Endometrial microvascular endothelial cells (primary cell): Measurements from ENCODE around the gene DCT. TPM values are rescaled to one million over a fixed set of nuclear protein-coding genes. Genes with fewer than 3 reads are reported as not detected.
"Not testable (repeated sequence)": the region's sequence is repeated elsewhere in the genome, so short reads cannot be mapped to it uniquely, and the experiment has no call there.

ENCODE experiments used
- in situ Hi-C: cut with HindIII; loops from 2 replicates; pipeline ENCODE4 v1.10.0; 2017; ENCODE audit warnings: low sequenced_read_pairs, low pct_unique_long_range_greater_than_20kb; ENCODE audit errors: inconsistent ontology term
- total RNA-seq: library from RNA; depleted of rRNA; stranded (reverse); fragments of >200 nt; gene quantifications from one replicate; pipeline ENCODE4 v1.2.3, GENCODE V29; 2015; ENCODE audit errors: inconsistent ontology term

The DCT gene
- total RNA-seq = not detected

DNA sequence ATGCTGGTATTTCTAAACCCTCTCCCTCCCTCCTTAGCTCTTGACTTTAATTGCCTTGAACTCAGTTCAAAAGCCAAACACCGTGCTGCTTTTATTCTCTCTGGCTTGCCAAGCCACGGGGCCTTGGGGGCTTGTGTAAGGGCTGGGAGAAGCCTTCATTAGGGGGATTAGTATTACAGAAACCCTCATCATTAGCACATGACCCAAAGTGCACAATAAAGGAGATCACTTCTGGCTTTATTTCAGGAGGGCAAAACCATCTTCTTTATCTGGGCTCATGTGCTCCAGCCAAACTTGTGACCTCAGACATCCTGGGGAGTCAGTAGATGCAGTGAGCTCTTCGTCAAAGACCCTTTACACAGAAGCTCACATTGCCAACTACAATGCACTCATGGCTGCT, at the start of gene DCT:
TSS of gene DCT (minus strand) at position 67 of the 400 bp plus-strand sequence. CDS start 427 bp downstream, outside the sequence.
- in situ Hi-C loops = no loop called here

DNA sequence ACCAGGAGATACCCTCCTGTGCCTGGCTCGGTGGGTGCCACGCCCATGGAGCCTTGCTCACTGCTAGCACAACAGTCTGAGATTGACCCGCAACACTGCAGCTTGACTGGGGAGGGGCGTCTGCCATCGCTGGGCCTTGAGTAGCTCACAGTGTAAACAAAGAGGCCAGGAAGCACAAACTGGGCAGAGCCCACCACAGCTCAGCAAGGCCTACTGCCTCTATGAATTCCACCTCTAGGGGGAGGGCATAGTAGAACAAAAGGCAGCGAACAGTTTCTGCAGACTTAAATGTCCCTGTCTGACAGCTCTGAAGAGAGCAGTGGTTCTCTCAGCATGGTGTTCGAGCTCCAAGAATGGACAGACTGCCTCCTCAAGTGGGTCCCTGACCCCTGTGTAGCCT, 47.5 kb upstream of the DCT start:
- in situ Hi-C loops = not testable (repeated sequence)

DNA sequence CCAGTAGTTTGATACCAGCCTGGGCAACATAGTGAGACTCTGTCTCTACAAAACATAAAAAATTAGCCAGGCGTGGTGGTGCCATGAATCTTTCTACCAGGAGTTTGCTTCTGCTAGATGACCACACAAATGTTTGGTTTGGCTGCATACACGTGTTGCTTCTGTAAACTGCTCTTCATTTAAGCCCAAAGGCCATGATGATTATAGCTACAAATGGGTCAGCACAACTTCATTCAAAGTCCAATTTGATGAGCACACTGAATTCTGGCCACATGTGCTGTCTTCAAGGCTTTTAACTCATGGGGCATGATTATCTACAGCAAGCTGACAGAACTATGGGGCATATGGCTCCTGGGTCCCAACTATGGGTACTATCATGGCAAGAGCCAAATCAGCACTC, 46.3 kb upstream of the DCT start:
- in situ Hi-C loops = no loop called here

DNA sequence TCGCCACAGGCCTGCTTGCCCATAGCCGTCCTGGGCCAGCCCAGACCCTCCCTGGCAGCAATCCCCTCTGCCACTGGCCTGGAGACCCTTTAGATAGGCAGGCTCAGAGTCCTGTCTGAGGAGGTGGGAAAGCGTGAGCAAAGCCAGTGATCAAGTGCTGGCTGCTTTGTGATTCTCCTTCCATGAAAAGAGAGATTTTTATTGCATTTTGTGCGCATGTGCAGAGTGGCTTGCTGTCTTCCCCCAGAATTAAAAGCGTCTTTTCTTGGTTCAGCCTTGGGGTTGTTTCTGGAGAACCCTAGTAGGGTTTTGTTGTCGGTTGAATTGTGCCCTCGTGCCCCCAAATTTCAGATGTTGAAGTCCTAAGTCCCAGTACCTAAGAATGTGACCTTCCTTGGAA, 44.9 kb upstream of the DCT start:
- in situ Hi-C loops = no loop called here

DNA sequence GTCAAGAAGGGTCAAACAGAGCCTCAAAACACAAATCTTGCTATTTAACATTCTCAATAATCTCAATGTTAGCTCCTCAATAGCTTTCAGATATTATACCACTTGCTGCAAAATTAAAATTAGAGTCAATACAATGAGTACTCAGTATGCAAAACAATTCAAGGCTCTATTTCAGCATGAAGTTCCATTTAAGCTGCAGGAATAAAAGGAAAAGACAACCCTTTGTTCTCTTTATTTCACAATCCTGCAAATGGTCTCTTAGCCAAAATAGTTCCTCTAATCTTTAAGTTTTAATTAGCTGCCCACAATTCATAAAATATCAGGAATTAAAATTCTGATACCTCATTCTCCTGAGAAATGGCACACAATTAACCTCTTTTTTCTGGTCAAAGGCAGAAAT, 40.5 kb upstream of the DCT start:
- in situ Hi-C loops = no loop called here

DNA sequence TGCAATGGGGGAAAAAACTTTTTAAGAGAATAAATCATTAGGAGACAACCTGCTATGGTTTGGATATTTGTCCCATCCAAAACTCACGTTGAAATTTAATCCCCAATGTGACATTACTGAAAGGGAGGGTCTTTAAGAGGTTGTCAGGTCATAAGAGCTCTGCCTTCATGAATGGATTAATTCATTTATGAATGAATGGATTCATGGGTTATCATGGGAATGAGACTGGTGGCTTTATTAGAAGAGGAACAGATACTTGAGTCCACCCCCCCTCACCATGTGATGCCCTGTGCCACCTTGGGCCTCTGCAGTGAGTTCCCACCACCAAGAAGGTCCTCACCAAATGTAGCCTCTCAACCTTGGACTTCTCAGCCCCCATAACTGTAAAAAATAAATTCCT, 37.0 kb upstream of the DCT start:
- in situ Hi-C loops = no loop called here

DNA sequence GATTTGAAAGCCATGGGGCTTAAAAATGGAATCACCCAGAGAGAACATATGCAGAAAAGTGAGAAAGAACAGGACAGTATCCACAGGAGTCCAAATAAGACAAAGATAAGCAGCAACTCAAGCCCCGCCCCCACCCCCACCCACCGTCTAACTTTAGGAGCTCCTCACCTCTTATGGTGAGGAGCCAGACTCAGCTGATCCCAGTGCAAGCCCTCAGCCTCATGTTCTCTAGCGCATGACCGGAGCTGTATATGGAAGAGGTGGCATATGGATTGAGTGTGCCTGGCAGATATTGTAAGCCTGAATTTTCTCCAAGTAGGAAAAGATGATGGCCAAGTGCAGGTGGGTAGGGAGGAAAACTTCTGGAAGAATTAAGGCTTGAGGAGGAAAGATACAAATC, 36.4 kb upstream of the DCT start:
- in situ Hi-C loops = no loop called here

DNA sequence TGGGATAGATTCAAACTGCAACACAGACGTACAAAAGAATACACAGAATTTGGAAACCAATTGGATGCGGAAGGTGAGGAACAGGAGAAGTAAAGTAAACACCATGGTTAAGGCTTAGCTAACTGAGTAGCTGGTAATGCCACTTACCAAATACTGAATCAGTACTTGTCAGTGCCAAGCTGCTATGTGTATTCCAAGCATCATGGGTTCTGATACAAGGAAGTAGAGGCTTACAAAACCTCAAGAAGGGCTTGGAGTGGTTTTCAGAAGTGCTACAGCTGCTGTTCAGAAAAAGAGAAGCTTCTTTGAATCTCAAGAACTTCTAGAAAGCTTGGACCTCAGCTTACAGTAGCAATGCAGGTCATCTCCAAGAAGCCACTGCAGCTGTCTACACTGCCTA, 35.9 kb upstream of the DCT start:
- in situ Hi-C loops = no loop called here

DNA sequence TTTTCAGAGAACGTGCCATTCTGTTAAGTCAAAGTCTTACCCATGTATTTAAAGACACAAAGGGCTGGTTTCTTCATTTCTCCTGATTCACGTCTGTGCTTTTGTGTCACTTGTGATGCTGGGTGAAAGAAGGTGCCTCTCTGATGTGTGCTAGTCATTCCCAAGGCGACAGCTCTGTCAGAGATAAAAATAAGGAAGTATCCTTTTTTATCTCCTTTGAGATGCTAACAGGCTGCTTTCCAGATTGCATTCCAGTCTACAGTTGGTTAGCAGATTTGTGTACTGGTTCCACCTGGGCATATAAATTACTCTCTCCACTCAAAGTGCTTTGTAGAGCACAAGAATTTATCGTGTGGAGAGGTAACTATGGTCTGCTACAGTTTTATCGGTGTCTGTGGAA, 33.5 kb upstream of the DCT start:
- in situ Hi-C loops = no loop called here

DNA sequence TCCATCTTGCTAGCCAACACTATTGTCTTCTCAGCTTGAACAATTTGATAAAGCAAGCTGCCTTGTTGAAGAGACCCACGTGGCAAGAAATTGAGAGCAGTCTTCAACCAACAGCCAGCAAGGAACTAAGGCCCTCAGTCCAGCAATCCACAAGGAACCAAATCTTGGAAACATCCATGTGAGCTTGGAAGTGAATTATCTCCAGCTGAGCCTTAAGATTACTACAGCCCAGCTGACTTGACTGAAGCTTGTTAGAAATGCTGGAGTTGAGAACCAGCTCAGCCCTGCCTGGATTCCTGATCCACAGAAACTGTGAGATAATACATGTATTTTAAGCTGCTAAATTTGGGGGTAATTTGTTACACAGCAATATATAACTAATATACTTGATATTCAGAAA, 26.2 kb upstream of the DCT start:
- in situ Hi-C loops = no loop called here

DNA sequence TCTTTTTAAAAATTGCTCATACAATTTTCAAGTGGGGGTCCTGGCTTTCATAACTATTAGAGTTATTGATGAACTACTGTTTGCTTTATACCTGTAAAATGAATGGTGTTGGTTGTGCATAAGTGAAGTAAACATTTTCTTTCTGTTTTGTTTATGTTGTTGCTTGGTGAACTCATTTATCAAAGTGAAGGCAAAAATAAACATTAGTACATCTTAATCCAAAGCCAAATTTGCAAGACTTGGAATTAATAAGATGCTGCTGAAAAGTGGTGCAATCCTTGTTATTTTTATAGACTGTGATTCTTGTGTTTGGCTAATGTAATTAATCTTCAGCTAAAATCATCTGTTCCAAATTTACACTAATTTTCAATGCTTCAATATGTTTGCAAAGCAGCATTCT, 24.4 kb upstream of the DCT start:
- in situ Hi-C loops = no loop called here

DNA sequence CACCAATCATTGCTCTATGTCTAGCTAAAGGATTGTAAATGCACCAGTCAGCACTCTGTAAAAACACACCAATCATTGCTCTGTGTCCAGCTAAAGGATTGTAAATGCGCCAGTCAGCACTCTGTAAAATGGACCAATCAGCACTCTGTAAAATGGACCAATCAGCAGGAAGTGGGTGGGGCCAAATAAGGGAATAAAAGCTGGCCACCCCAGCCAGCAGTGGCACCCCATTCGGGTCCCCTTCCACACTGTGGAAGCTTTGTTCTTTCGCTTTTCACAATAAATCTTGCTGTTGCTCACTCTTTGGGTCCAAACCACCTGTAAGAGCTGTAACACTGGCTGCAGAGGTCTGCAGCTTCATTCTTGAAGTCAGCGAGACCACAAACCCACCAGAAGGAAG, 19.3 kb upstream of the DCT start:
- in situ Hi-C loops = not testable (repeated sequence)

DNA sequence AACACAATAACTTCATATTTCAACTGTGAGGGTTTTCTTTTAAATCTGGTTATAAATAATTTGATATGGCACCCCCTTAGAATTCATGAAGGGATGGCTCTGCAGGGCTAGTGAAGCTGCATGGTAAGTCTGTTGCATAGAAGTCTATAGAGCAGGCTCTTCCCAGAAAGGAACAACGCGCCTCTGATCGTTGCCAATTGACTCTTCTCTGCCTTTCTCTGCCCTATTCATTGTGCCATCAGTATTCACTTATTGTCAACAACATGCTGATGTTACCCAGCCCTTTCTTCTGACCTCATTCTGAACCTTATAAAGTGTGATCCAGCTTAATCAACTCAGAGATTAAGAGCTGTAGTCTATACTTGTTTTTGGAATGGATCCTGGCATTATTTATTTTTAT, 16.3 kb upstream of the DCT start:
- in situ Hi-C loops = no loop called here

DNA sequence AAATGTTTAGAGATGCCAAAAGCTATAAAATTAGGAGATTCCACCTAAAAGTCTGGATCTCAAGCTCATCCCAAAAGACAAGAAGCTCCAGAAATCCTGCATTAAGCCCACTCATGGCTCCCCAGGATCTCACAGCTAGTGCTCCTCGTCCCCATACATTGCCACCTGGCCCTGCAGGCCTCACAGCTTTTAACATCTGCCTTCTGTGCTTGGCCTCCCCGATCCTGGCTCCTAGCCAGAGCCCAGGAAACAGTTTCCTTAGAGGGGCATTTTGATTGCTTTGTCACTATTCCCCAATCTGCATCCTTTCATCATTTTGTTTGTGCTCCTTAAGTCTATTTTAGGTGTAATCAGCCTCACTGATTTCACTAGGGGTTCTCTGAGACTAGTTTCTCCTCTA, 14.5 kb upstream of the DCT start:
- in situ Hi-C loops = no loop called here

DNA sequence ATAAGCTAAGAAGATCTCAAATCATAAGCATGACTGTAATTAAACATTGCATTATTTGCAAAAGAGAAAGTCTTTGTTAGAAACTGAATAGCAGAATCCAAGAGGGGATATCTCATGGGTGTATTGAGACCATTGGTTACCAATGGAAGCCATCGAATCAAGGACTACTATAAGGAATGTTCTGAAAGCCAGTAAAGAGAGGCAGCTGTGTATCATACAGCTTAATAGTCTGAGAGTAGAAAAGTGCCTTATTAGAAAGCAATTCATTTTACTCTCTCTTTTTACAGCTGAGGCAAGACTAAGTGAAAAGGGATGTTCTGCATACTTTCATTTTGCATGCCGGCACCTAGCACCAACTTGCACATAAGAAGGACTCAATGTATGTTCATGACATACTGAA, 7.6 kb upstream of the DCT start:
- in situ Hi-C loops = no loop called here

DNA sequence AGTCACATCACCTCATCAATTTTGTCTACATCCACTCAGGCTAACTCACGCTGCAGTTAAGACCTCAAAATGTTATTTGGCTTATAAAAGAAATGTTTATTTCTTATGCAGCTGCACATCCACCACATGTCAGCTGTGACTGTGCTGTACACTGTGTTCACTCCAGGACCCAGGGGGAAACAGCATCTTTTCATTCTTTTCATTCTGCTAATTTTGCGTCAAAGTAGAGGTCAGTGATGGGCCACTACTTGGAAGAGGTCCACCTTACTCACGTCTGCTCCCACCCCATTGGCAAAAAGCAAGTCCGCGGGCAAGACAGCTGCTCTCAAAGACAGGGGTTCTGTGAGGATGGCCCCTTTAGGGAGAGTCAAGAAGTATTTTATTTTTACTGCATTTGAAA, 4.5 kb upstream of the DCT start:
- in situ Hi-C loops = no loop called here

DNA sequence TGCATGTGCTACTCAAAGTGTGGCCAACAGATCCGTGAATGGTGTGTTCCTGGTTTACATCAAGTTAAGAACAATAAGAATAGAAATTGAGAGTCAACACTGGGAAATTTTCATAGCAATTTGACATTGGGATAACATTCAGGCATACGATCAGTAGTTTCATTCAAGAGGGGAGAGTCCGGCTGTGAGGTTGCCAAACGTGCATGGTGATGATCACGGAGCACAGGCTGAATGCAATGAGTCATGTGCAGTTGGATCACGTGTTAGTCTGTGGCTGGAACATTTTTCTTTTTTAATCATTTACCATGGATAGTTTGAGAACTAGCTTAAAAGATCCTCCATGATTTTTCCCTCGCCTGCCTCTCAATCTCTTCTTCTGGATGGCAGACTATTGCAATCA, 2.5 kb upstream of the DCT start:
- in situ Hi-C loops = no loop called here

DNA sequence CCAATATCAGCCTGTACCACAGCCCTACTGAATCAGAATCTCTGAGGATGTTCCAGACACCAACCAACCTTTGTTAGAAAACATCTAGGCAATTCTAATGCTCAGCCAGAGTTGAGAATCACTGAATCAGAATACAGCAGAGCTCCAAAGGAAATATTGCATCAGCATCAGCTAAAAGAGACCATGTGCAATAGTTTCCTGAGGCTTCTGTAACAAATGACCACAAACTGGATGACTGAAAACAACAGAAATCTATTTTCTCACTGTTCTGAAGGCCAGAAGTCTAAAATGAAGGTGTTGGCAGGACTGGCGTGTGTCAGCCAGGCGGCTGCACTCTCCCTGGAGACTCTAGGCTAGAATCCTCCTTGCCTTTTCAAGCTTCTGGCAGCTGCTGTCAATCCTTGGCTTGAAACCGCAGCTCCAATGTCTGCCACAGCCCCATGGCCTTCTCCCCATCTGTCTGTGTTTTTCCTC, 1.2 kb upstream of the DCT start:
- in situ Hi-C loops = no loop called here

DNA sequence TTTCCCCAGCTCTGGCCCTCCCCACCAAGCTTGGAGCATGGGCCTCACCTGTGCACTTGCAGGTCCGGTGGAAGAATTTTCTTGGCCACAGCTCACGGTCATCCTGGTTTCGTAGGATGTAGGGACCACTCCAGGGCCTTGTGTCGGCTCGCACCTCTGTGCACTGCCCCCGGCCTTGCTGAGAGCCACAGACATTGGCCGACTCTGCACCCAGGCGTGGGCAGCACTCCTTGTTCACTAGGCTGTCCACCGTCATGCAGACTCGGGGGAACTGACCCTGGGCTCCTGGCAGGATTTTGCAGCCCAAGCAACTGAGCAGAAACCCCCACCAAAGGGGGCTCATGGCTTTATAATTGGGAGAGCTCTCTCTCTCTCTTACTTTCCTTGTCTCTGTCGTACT, 569 bp downstream of the DCT start:
- in situ Hi-C loops = no loop called here

DNA sequence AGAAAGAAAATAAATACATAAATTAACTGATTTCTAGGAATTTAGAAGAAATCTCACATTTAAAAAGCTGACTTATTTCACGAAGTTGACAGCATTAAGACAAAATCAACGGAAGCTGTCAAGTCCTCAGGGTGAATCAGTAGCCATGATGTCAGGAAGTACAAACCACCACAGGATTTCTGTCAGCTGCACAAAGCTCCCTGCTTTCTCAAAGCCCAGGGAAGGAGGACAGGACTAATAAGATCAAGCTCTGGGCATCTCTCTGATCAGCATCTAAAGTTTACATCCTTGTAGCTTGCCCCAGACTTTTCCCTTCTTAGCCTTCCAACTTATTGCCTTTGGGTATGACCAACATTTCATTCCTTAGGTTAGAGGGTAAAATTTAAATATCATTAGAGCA, 9.4 kb downstream of the DCT start:
- in situ Hi-C loops = no loop called here

DNA sequence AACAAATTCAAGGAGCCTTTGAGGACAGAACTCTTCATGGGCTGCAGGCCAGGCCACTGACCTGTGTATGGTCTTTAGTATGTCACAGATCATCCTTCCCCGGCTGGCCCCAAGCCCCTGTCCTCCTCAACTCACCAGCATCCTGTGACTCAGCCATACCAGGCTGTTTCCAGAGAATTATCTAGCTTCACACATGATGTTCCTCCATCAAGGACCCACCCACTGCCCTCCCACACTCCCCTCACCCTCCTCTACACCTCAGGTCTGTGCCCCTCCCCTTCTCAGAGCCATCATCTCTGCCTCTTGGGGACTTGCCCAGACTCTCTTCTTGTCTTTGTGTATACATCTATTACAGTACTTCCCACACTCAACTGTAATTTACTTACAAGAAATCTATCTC, 14.7 kb downstream of the DCT start:
- in situ Hi-C loops = no loop called here

DNA sequence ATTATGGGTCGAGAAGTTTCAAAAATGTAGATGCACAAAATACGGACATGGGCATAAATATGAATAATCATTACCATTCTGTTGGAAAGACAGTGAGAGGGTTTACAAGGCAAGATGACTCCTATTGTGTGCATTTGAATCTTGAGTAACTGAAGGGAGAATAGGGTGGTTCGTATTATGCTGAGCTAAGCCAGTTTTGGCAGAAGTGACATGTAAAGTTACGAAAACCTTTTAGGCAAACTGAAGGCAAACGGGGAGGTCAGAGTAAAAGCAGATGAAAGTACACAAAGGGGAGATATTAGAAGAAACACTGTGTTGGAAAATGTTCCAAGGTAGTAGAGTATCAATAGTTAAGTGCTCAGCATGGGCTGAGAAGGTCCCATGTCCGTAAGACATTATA, 16.8 kb downstream of the DCT start:
- in situ Hi-C loops = no loop called here
